WTC11 (cell line): Measurements from ENCODE around the gene CHIT1.

Source experiments
- FOXJ3 ChIP-seq: sonication (generic); formaldehyde crosslinking; IDR thresholded peaks from 2 replicates; pipeline ENCODE4 v1.9.0; 2021; ENCODE audit warnings: missing genetic modification reagents, mild to moderate bottlenecking, borderline replicate concordance
- GRHL2 ChIP-seq: fragments of 250-450 bp; sonication (Bioruptor Pico); IDR thresholded peaks from 2 replicates; pipeline ENCODE4 v1.8.0; 2022; ENCODE audit warnings: mild to moderate bottlenecking, moderate library complexity; ENCODE audit not compliant: insufficient replicate concordance, severe bottlenecking
- HMGA2 ChIP-seq: fragments of 250-450 bp; sonication (Bioruptor Pico); IDR thresholded peaks from 2 replicates; pipeline ENCODE4 v1.4.0; 2021; ENCODE audit warnings: mild to moderate bottlenecking, moderate library complexity
- NR1H2 ChIP-seq: sonication (generic); formaldehyde crosslinking; IDR thresholded peaks from 2 replicates; pipeline ENCODE4 v1.9.0; 2021; ENCODE audit warnings: mild to moderate bottlenecking, moderate library complexity, missing genetic modification reagents
- ZBTB21 ChIP-seq: sonication (generic); formaldehyde crosslinking; IDR thresholded peaks from 2 replicates; pipeline ENCODE4 v1.8.1; 2023; ENCODE audit warnings: mild to moderate bottlenecking, missing genetic modification reagents, borderline replicate concordance
- ZNF317 ChIP-seq: sonication (generic); formaldehyde crosslinking; IDR thresholded peaks from 2 replicates; pipeline ENCODE4 v1.8.1; 2023; ENCODE audit warnings: low read depth, mild to moderate bottlenecking, moderate library complexity, missing genetic modification reagents, borderline replicate concordance
- ZNF416 ChIP-seq: fragments of 250-450 bp; sonication (Bioruptor Pico); IDR thresholded peaks from 2 replicates; pipeline ENCODE4 v1.9.0; 2021; ENCODE audit warnings: mild to moderate bottlenecking, inconsistent platforms
- TF ChIP-seq, protein P1 (sequence below): fragments of 200-600 bp; IDR thresholded peaks from 2 replicates; pipeline ENCODE4 v1.8.0; 2022; ENCODE audit warnings: antibody characterized with exemption
- TF ChIP-seq, protein P2 (sequence below): sonication (generic); formaldehyde crosslinking; IDR thresholded peaks from 2 replicates; pipeline ENCODE4 v1.8.0; 2022; ENCODE audit warnings: mild to moderate bottlenecking, missing genetic modification reagents
- TF ChIP-seq, protein P3 (sequence below): sonication (generic); formaldehyde crosslinking; IDR thresholded peaks from 2 replicates; pipeline ENCODE4 v1.8.1; 2023; ENCODE audit warnings: mild to moderate bottlenecking, moderate library complexity, missing genetic modification reagents
- TF ChIP-seq, protein P4 (sequence below): sonication (generic); formaldehyde crosslinking; conservative IDR thresholded peaks from 2 replicates; pipeline ENCODE4 v1.8.1; 2022; ENCODE audit warnings: mild to moderate bottlenecking, missing genetic modification reagents

DNA sequence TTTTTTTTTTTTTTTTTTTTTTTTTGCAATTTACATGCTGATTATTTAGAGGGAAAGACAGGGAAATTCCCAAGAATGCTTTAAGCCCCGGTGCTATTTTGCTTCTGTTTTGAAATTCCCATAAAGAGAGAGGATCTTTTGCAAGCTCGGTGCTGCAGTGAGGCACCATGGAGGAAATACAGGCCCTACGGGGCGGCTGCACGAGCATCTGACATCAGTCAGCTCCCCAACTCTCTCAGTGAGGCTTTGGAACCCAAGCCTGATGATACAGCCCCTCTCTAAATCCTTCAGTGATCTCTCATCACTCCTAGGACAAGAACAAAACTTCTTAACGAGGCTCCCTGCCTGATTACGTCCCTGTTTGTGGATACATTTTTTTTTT lies 42.2 kb downstream of the CHIT1 start:
- no peak for TF ChIP-seq FOXJ3 (CRISPR knock-in tag)
- no peak for TF ChIP-seq HMGA2 (CRISPR knock-in tag)
- TF ChIP-seq, protein P1, sequence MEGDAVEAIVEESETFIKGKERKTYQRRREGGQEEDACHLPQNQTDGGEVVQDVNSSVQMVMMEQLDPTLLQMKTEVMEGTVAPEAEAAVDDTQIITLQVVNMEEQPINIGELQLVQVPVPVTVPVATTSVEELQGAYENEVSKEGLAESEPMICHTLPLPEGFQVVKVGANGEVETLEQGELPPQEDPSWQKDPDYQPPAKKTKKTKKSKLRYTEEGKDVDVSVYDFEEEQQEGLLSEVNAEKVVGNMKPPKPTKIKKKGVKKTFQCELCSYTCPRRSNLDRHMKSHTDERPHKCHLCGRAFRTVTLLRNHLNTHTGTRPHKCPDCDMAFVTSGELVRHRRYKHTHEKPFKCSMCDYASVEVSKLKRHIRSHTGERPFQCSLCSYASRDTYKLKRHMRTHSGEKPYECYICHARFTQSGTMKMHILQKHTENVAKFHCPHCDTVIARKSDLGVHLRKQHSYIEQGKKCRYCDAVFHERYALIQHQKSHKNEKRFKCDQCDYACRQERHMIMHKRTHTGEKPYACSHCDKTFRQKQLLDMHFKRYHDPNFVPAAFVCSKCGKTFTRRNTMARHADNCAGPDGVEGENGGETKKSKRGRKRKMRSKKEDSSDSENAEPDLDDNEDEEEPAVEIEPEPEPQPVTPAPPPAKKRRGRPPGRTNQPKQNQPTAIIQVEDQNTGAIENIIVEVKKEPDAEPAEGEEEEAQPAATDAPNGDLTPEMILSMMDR, result no peak
- TF ChIP-seq ZBTB21, result no peak
- no peak for TF ChIP-seq GRHL2 (CRISPR knock-in tag)
- TF ChIP-seq, protein P2, sequence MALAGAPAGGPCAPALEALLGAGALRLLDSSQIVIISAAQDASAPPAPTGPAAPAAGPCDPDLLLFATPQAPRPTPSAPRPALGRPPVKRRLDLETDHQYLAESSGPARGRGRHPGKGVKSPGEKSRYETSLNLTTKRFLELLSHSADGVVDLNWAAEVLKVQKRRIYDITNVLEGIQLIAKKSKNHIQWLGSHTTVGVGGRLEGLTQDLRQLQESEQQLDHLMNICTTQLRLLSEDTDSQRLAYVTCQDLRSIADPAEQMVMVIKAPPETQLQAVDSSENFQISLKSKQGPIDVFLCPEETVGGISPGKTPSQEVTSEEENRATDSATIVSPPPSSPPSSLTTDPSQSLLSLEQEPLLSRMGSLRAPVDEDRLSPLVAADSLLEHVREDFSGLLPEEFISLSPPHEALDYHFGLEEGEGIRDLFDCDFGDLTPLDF (CRISPR knock-in tag), result no peak
- no peak for TF ChIP-seq NR1H2 (CRISPR knock-in tag)
- TF ChIP-seq, protein P3, sequence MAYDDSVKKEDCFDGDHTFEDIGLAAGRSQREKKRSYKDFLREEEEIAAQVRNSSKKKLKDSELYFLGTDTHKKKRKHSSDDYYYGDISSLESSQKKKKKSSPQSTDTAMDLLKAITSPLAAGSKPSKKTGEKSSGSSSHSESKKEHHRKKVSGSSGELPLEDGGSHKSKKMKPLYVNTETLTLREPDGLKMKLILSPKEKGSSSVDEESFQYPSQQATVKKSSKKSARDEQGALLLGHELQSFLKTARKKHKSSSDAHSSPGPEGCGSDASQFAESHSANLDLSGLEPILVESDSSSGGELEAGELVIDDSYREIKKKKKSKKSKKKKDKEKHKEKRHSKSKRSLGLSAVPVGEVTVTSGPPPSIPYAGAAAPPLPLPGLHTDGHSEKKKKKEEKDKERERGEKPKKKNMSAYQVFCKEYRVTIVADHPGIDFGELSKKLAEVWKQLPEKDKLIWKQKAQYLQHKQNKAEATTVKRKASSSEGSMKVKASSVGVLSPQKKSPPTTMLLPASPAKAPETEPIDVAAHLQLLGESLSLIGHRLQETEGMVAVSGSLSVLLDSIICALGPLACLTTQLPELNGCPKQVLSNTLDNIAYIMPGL (CRISPR knock-in tag), result no peak
- TF ChIP-seq, protein P4, sequence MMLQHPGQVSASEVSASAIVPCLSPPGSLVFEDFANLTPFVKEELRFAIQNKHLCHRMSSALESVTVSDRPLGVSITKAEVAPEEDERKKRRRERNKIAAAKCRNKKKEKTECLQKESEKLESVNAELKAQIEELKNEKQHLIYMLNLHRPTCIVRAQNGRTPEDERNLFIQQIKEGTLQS (CRISPR knock-in tag), result no peak
- TF ChIP-seq ZNF317 (CRISPR knock-in tag), result no peak
- no peak for TF ChIP-seq ZNF416 (CRISPR knock-in tag)
